Naive thymus-derived CD4-positive, alpha-beta T cell (primary cell): ENCODE results near the gene RBFOX2. TPM values are rescaled to one million over a fixed set of nuclear protein-coding genes. Genes with fewer than 3 reads are reported as not detected.

Source experiments
- ATAC-seq: fragments of 150-1000 bp; cut with Tn5 transposase; 2 replicates; pipeline ENCODE4 v1.10.0; 2021; ENCODE audit warnings: mild to moderate bottlenecking, moderate library complexity
- CTCF ChIA-PET: fragments of 350-600 bp; sonication (Branson Sonifier 250); formaldehyde crosslinking; loops from one replicate; lab custom pipeline; 2021; ENCODE audit warnings: antibody characterized with exemption; lab: Charles Lee
- POLR2A ChIA-PET: fragments of 350-600 bp; sonication (Branson Sonifier 250); formaldehyde crosslinking; loops from one replicate; lab custom pipeline; 2021; ENCODE audit warnings: antibody characterized with exemption, inconsistent platforms; lab: Charles Lee
- DNase-seq, 9 donors: peaks; one replicate each; pipeline versions ENCODE4 v3.0.0 to v3.0.0-alpha.2; 2020 to 2022; ENCODE audit warnings: mixed read lengths in 1 of 9
- H3K27ac ChIP-seq: one replicate; pipeline ENCODE4 v1.7.0; 2013; ENCODE audit warnings: mild to moderate bottlenecking, low read depth, low read length, moderate library complexity
- H3K27me3 ChIP-seq, 2 donors: one replicate each; pipeline ENCODE4 v1.7.0; 2013; ENCODE audit warnings: low read length in 2 of 2, mild to moderate bottlenecking in 2 of 2, moderate library complexity in 2 of 2; ENCODE audit not compliant: control insufficient read depth in 2 of 2, insufficient read depth in 2 of 2
- H3K36me3 ChIP-seq, 3 experiments: 1 replicate in 2 of 3; 2 replicates in 1 of 3; pipeline ENCODE4 v1.7.0; 2013; ENCODE audit warnings: low read length in 3 of 3, mild to moderate bottlenecking in 3 of 3, moderate library complexity in 1 of 3; ENCODE audit not compliant: insufficient read depth in 3 of 3, control insufficient read depth in 2 of 3
- H3K4me1 ChIP-seq, 2 donors: one replicate each; pipeline ENCODE4 v1.7.0; 2013; ENCODE audit warnings: low read length in 2 of 2, mild to moderate bottlenecking in 2 of 2, moderate library complexity in 1 of 2; ENCODE audit not compliant: control insufficient read depth in 2 of 2, insufficient read depth in 2 of 2
- H3K4me3 ChIP-seq: 2 replicates; pipeline ENCODE4 v1.7.0; 2013; ENCODE audit warnings: mild to moderate bottlenecking, low read length
- H3K9me3 ChIP-seq, 3 experiments: 1 replicate in 2 of 3; 2 replicates in 1 of 3; pipeline ENCODE4 v1.7.0; 2013; ENCODE audit warnings: low read length in 3 of 3; ENCODE audit not compliant: control insufficient read depth in 2 of 3
- H3K27ac Mint-ChIP-seq, 9 donors: one replicate each; pipeline ENCODE4 v1.8.0; 2020 to 2022; ENCODE audit warnings: mixed read lengths in 9 of 9, mild to moderate bottlenecking in 8 of 9, moderate library complexity in 5 of 9, inconsistent platforms in 2 of 9
- H3K27me3 Mint-ChIP-seq, 5 donors: one replicate each; pipeline ENCODE4 v1.8.0; 2021 to 2022; ENCODE audit warnings: mixed read lengths in 5 of 5, mild to moderate bottlenecking in 1 of 5
- H3K36me3 Mint-ChIP-seq, 5 donors: one replicate each; pipeline ENCODE4 v1.8.0; 2020 to 2022; ENCODE audit warnings: mixed read lengths in 5 of 5, mild to moderate bottlenecking in 3 of 5, inconsistent platforms in 1 of 5
- H3K4me1 Mint-ChIP-seq, 7 donors: one replicate each; pipeline ENCODE4 v1.8.0; 2020 to 2022; ENCODE audit warnings: mixed read lengths in 7 of 7, mild to moderate bottlenecking in 3 of 7, inconsistent platforms in 1 of 7
- H3K4me3 Mint-ChIP-seq, 10 donors: one replicate each; pipeline ENCODE4 v1.8.0; 2020 to 2022; ENCODE audit warnings: mild to moderate bottlenecking in 10 of 10, mixed read lengths in 10 of 10, moderate library complexity in 6 of 10, inconsistent platforms in 2 of 10
- H3K9me3 Mint-ChIP-seq, 11 donors: one replicate each; pipeline ENCODE4 v1.8.0; 2020 to 2022; ENCODE audit warnings: mixed read lengths in 11 of 11, mild to moderate bottlenecking in 4 of 11, inconsistent platforms in 1 of 11, moderate library complexity in 1 of 11
- intact Hi-C, 2 donors: fragments of 100-400 bp; cut with micrococcal nuclease; formaldehyde crosslinking; loops; one replicate each; pipeline ENCODE4 v1.15.1; 2023
- polyA plus RNA-seq, 2 donors: library from polyadenylated mRNA; unstranded; fragments of 300-500 nt; fragmentation: Illumina TruSeq; gene quantifications; one replicate each; pipeline ENCODE4 v1.2.3, GENCODE V29; 2021
- total RNA-seq, 6 experiments: library from RNA in 5 of 6; stranded (reverse) in 5 of 6; gene quantifications; 1 replicate in 5 of 6; 2 replicates in 1 of 6; pipeline ENCODE4 v1.2.3 and lab custom pipeline; 2021 to 2026

Gene RBFOX2
- total and polyA plus RNA-seq, 7 experiments from 2014 or later, result 0.39 to 1.7 (median 1.1) TPM

DNA sequence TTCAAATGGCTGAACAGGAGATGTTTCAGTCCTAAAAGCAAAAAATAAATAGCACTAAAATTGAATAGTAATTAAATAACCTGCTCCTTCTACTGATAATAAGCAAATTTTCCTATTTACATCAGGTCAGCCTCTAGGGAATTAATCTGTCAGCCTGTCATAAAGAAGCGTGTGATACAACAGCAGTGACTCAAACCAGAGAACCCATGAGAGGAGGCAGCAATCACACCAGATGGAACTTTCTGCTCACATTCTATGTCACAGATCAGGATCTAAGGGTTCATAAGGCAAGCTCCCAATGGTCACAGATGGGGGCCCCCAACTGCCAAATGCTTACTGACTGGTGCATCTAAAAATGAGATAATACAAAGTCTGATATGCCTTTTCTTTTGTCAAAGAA, 41.1 kb downstream of the RBFOX2 start:
- Mint-ChIP-seq H3K4me1 (no peaks in the 10 kb centered on the region), H3K4me3 (no peak overlapping the region), H3K9me3 (no peaks in the 10 kb centered on the region), H3K36me3 (no peaks in the 10 kb centered on the region), H3K27ac (no peak overlapping the region), H3K27me3 (peaks cover 5 to 35% (median 13%) of the 10 kb centered on the region in 5 donors)
- H3K27me3 ChIP-seq, result no peaks in the 10 kb centered on the region
- CTCF ChIA-PET, result no interaction called here
- DNase-seq, result no peak
- H3K36me3 ChIP-seq, result no peaks in the 10 kb centered on the region
- POLR2A ChIA-PET, result interaction anchor here (0.6 kb wide), 1 partner anchor 43 kb away, joined by 3 read pairs; no protein-coding TSS in a partner anchor
- no peaks in the 10 kb centered on the region for H3K9me3 ChIP-seq
- H3K4me3 ChIP-seq, result no peak overlapping the region
- no peak for ATAC-seq
- intact Hi-C loops, result no loop called here
- no peaks in the 10 kb centered on the region for H3K4me1 ChIP-seq
- H3K27ac ChIP-seq, result no peak overlapping the region

DNA sequence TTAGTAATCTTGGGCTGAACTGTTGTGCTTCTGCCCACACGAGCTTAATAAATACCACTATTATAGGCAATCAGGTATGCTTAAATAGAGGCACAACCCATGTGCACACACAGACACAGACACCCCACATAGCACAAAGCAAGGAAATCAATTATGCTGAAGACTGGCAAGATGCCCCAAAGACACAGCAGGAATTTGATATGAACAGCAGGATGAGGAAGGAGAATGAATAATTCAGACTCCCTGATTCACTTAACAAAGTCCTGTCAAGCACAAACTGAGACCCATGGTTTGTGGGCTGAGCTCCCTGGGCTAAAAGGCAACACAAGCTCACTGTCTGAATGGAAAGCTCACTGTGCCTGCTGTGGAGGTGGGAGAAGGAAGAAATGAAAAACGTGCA, 42.5 kb downstream of the RBFOX2 start:
- H3K9me3 ChIP-seq, result no peaks in the 10 kb centered on the region
- Mint-ChIP-seq H3K4me1 (no peaks in the 10 kb centered on the region), H3K4me3 (no peak overlapping the region), H3K27me3 (peaks cover 5 to 38% (median 17%) of the 10 kb centered on the region in 5 donors), H3K27ac (no peak overlapping the region), H3K9me3 (no peaks in the 10 kb centered on the region), H3K36me3 (no peaks in the 10 kb centered on the region)
- no peak overlapping the region for H3K27ac ChIP-seq
- intact Hi-C loops, result no loop called here
- CTCF ChIA-PET, result no interaction called here
- POLR2A ChIA-PET, result interaction anchor here (0.6 kb wide), 1 partner anchor 19 kb away, joined by 7 read pairs; no protein-coding TSS in a partner anchor
- no peak overlapping the region for H3K4me3 ChIP-seq
- no peaks in the 10 kb centered on the region for H3K36me3 ChIP-seq
- ATAC-seq, result no peak
- DNase-seq, result no peak
- no peaks in the 10 kb centered on the region for H3K4me1 ChIP-seq
- no peaks in the 10 kb centered on the region for H3K27me3 ChIP-seq

DNA sequence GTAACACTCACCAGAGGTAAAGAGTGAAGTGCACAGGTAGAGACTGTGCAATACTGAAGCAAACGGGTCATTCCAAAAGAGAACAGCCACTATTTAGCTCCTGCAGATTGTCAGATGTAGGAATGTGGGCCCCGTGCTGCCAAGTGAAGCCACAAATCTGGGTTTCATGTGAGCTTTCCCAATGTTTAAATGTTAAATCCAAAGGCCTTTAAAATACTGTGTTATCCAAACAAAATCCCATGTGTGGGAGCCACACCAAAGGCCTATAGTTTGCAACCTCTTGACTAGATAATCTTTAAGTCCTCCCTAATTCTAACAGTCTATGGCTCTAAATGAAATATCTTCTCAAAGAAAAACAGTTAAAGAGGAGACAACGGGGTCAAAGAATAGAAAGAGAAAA, 43.3 kb downstream of the RBFOX2 start:
- CTCF ChIA-PET, result no interaction called here
- no peaks in the 10 kb centered on the region for H3K4me1 ChIP-seq
- H3K4me1 Mint-ChIP-seq, result no peaks in the 10 kb centered on the region
- no peak for DNase-seq
- POLR2A ChIA-PET, result no interaction called here
- H3K27me3 ChIP-seq, result no peaks in the 10 kb centered on the region
- H3K27me3 Mint-ChIP-seq, result peaks cover 5 to 42% (median 17%) of the 10 kb centered on the region in 5 donors
- H3K36me3 Mint-ChIP-seq, result no peaks in the 10 kb centered on the region
- no peaks in the 10 kb centered on the region for H3K36me3 ChIP-seq
- no peaks in the 10 kb centered on the region for H3K9me3 Mint-ChIP-seq
- no peaks in the 10 kb centered on the region for H3K9me3 ChIP-seq
- no peak overlapping the region for H3K4me3 ChIP-seq
- no peak overlapping the region for H3K27ac ChIP-seq
- ATAC-seq, result no peak
- intact Hi-C loops, result no loop called here
- no peak overlapping the region for H3K4me3 Mint-ChIP-seq
- no peak overlapping the region for H3K27ac Mint-ChIP-seq

DNA sequence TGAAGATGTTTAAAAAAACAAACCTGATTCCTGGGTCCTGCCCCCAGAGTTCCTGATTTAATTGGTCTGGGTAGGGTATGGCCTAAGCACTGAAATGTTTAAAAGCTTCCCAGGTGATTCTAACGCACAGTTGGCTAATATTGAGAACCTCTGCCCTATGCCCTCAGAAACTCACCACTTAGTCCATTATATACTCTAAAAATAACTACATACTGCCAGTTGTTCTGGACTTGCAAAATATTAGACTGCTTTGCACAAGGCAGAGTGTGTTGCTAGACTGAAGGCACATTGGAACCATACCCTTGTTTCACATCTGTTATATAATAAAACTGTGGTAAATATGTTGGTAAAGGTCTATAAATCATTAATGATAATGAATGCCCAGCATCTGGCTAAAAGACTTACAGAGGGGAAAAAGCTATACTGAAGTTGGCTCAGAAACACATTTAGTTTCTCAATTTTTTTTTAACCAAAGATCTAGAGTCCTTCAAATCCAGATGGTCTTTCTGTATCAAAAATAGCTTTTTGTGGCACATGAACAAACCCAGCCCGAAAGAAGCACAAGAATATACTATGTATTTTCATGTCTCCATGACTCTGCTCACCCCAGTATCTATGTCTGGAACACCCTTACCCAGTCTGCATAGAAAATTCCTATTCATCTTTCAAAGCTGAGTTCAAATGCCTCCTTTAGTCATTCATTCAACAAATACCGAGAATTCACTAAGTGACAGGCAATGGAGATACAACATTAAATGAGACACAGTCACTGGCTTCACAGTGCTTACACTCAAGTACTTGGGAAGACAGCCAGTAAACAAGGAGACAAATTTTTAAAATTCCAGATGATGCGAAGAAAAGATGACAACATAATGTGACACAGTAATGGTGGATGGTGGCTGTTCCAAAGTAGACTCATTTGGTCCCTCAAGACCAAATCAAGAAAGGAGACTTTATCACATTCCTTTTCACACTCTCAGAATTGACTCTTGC, 44.1 kb downstream of the RBFOX2 start:
- H3K4me1 ChIP-seq, result no peaks in the 10 kb centered on the region
- H3K27me3 ChIP-seq, result no peaks in the 10 kb centered on the region
- no peak overlapping the region for H3K27ac ChIP-seq
- H3K9me3 ChIP-seq, result no peaks in the 10 kb centered on the region
- H3K36me3 ChIP-seq, result no peaks in the 10 kb centered on the region
- Mint-ChIP-seq H3K27me3 (peaks cover 5 to 43% (median 17%) of the 10 kb centered on the region in 5 donors), H3K36me3 (no peaks in the 10 kb centered on the region), H3K4me3 (no peak overlapping the region), H3K27ac (no peak overlapping the region), H3K4me1 (no peaks in the 10 kb centered on the region), H3K9me3 (no peaks in the 10 kb centered on the region)
- DNase-seq, result no peak
- CTCF ChIA-PET, result no interaction called here
- ATAC-seq, result no peak
- H3K4me3 ChIP-seq, result no peak overlapping the region
- POLR2A ChIA-PET, result no interaction called here
- intact Hi-C loops, result no loop called here

DNA sequence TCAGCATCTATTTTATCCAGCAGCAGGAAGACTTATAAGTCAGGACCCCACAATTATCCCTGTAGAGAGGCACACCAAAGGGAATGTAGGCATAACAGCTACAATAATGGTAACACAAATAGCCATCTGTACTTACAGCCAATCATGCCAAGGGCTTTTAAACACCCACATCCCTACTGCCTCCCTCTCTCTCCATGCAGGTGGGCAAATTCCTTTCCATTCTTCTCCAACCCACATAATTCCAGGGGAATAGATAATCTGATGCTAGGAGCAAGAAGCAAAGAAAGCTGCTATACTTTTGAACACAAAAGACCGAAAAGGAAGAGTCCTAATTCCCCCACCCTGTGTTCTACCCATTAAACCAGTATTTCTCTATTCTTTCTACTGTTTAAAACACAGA, 46.7 kb downstream of the RBFOX2 start:
- Histone ChIP-seq H3K4me3 (no peak overlapping the region), H3K4me1 (no peaks in the 10 kb centered on the region), H3K36me3 (no peaks in the 10 kb centered on the region), H3K27me3 (no peaks in the 10 kb centered on the region), H3K27ac (no peak overlapping the region), H3K9me3 (no peaks in the 10 kb centered on the region)
- POLR2A ChIA-PET, result no interaction called here
- Mint-ChIP-seq H3K36me3 (peaks cover 0 to 3% (median 0%) of the 10 kb centered on the region in 5 donors), H3K27me3 (peaks cover 5 to 47% (median 17%) of the 10 kb centered on the region in 5 donors), H3K4me1 (no peaks in the 10 kb centered on the region), H3K9me3 (no peaks in the 10 kb centered on the region), H3K4me3 (no peak overlapping the region), H3K27ac (peak overlapping the region in 1 of 9 donors; percentile 5)
- intact Hi-C loops, result no loop called here
- DNase-seq, result no peak
- no peak for ATAC-seq
- CTCF ChIA-PET, result no interaction called here

DNA sequence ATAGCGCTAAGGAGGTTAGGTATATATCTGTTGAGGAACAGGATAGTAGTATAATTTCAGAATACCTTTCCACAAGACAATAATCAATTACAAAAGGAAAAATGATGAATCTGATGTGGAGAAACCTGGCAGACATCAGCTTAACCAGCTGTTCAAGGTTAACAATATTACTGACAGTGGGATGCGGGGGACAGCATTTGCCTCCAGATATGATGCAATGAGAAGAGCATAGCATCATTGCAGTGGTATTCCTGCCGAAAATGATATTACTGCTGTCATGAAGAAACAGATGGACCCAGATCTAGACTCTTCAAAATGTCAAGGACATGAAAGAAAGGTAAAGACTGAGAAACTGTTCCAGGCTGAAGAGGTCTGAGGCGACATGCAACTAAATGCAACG, 49.7 kb downstream of the RBFOX2 start:
- H3K27ac Mint-ChIP-seq, result no peak overlapping the region
- peaks cover 0 to 30% (median 14%) of the 10 kb centered on the region in 5 donors for H3K27me3 Mint-ChIP-seq
- Histone ChIP-seq H3K9me3 (no peaks in the 10 kb centered on the region), H3K27me3 (no peaks in the 10 kb centered on the region), H3K36me3 (no peaks in the 10 kb centered on the region), H3K4me3 (no peak overlapping the region), H3K4me1 (no peaks in the 10 kb centered on the region), H3K27ac (no peak overlapping the region)
- ChIA-PET CTCF (no interaction called here), POLR2A (no interaction called here)
- no peaks in the 10 kb centered on the region for H3K4me1 Mint-ChIP-seq
- H3K9me3 Mint-ChIP-seq, result no peaks in the 10 kb centered on the region
- H3K4me3 Mint-ChIP-seq, result no peak overlapping the region
- ATAC-seq (no peak), DNase-seq (no peak)
- intact Hi-C loops, result no loop called here
- H3K36me3 Mint-ChIP-seq, result peaks cover 0 to 3% (median 0%) of the 10 kb centered on the region in 5 donors
